22Rv1 (cell line): ENCODE results near the gene DRG1.
"Not testable (repeated sequence)": the region's sequence is repeated elsewhere in the genome, so short reads cannot be mapped to it uniquely, and the experiment has no call there.

Experiments
- H3K27ac ChIP-seq: fragments of 450-650 bp; 2 replicates; pipeline ENCODE4 v1.5.1; 2017
- CTCF ChIP-seq: fragments of 450-650 bp; IDR thresholded peaks from 2 replicates; pipeline ENCODE4 v1.5.1; 2017; ENCODE audit warnings: mild to moderate bottlenecking
- ZFX ChIP-seq: fragments of 450-650 bp; IDR thresholded peaks from 2 replicates; pipeline ENCODE4 v1.6.1; 2017; ENCODE audit warnings: antibody characterized with exemption, borderline replicate concordance

The DRG1 gene

DNA sequence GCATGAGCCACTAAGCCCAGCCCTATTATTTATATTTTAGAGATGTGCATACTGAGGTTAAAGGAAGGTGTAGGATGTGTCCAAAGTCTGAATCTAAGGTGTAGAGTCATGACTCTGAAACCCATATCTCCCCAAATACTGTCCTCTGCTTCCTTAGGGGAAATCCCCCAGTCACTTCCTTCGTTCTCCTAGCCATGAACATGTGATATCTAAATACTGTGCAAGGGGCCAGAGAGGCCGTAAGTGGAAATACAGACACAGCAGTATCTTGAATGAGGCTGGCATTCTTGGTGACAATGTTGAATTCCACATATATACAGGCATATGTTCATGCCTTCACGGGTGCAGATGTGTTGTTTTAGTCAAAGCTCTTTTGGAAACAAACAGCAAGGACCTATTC is 32.0 kb upstream of the DRG1 start:
- TF ChIP-seq CTCF (no peak), ZFX (no peak)
- H3K27ac ChIP-seq = no peak overlapping the region

DNA sequence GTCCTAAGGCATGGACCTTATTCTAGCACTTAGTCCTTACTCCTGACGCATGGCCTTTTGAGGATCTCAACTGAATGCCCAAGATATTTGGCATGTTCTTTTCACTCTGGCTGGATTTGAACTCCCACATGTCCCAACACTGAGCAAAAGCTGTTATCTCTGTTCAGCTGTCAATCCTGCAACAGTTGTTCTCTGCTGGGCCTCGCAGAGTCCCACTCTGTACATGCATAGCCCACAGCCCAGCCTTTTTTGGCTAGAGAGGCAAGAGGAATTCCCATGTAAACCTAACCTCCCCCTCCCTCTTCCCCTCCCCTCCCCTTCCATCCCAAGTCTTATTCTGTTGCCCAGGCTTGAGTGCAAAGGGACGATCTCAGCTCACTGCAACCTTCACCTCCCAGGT is 21.8 kb upstream of the DRG1 start:
- TF ChIP-seq ZFX (no peak), CTCF (no peak)
- no peak overlapping the region for H3K27ac ChIP-seq

DNA sequence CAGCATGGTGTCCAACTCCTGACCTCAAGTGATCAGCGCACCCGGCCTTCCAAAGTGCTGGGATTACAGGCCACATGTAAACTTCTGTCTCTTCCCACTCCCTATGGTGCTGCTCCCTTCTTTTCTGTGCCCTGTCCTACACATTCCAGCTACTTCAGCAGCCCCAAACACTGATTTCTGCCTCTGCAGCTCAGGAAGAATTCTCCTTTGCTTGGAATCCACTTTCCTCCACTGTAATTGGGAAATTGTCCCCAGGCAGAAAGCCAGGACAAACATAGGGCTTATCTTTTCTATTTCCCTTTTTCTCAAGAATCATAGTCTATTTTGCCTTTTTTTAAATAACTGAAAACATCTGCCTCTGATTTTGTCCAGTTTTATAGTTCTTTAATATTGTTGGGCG is 21.3 kb upstream of the DRG1 start:
- H3K27ac ChIP-seq = no peak overlapping the region
- no peak for TF ChIP-seq CTCF
- TF ChIP-seq ZFX = no peak

GRCh38 chr22:31378651-31379050 is 20.8 kb upstream of the DRG1 start:
- H3K27ac ChIP-seq = not testable (repeated sequence)

DNA sequence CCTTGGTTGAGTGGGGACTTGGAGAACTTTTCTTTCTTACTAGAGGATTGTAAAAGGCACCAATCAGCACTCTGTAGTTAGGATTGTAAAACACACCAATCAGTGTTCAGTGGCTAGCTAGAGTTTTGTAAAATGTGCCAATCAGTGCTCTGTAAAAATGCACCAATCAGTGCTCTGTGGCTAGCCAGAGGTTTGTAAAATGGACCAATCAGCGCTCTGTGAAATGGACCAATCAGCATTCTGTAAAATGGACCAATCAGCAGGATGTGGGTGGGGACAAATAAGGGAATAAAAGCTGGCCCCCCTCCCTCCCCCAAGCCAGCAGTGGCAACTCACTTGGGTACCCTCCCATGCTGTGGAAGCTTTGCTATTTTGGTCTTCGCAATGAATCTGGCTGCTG is 5.5 kb upstream of the DRG1 start:
- TF ChIP-seq CTCF = no peak
- no peak for TF ChIP-seq ZFX
- no peak overlapping the region for H3K27ac ChIP-seq

DNA sequence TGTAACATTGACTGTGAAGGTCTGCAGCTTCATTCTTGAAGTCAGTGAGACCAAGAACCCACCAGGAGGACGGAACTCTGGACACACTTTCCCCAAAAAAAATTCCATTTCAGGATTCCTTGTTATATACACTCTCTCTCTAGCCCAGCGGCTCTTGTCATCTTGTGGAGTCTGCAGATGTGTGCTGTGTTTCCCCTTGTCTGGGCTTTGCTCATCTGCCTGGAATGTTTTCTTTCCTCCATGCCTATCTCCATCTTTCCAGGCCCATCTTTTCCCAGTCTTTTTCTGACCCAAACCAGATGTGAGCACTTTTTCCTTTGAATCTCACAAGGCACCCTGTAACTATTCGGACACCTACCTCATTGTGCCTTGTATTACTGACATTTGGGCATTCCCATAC is 5.1 kb upstream of the DRG1 start:
- TF ChIP-seq ZFX (no peak), CTCF (no peak)
- no peak overlapping the region for H3K27ac ChIP-seq

GRCh38 chr22:31398231-31398630 is 1.2 kb upstream of the DRG1 start:
- no peak for TF ChIP-seq ZFX
- no peak for TF ChIP-seq CTCF
- H3K27ac ChIP-seq = peak overlapping the region; percentile 70; the same call in 1 of the 2 replicates

GRCh38 chr22:31400023-31400397 is 606 bp downstream of the DRG1 start:
- TF ChIP-seq ZFX (no peak), CTCF (no peak)
- peak overlapping the region; percentile 70 for H3K27ac ChIP-seq

- not testable (repeated sequence) for H3K27ac ChIP-seq
These were observed 2.9 kb downstream of the DRG1 start for GRCh38 chr22:31402350-31402749.
